Esophagus squamous epithelium (tissue), 4 donors: ENCODE results near the gene KCNQ4.

ENCODE experiments used
- CTCF ChIP-seq, 6 experiments: fragments of 450-650 bp in 4 of 6; fragments of 200-600 bp in 2 of 6; sonication (generic) in 2 of 6; IDR thresholded peaks; one replicate each; pipeline ENCODE4 v1.5.1; 2016 to 2019; ENCODE audit warnings: antibody characterized with exemption in 6 of 6, mild to moderate bottlenecking in 4 of 6, moderate library complexity in 4 of 6
- POLR2A ChIP-seq, 4 donors: fragments of 450-650 bp; IDR thresholded peaks; one replicate each; pipeline ENCODE4 v1.6.1; 2017; ENCODE audit warnings: antibody characterized with exemption in 4 of 4, mild to moderate bottlenecking in 4 of 4, moderate library complexity in 3 of 4

- TF ChIP-seq CTCF (IDR thresholded peaks at IDR 0.05) (no peak), POLR2A (IDR thresholded peaks at IDR 0.05) (no peak)
These were observed 63.6 kb downstream of the KCNQ4 start for GRCh38 chr1:40847023-40847745.
